Choroid plexus epithelial cell (primary cell): ENCODE data around the gene GCH1.

Source experiments
- DNase-seq: peaks from one replicate; pipeline ENCODE4 v3.0.0-alpha.2; 2010; ENCODE audit warnings: low read depth
- H3K4me3 ChIP-seq: 2 replicates; pipeline ENCODE4 v1.5.1; 2011; ENCODE audit warnings: low read depth, mild to moderate bottlenecking, control low read depth, low read length, moderate library complexity
- CTCF ChIP-seq: conservative IDR thresholded peaks from 2 replicates; pipeline ENCODE4 v1.5.1; 2011; ENCODE audit warnings: low read depth, mild to moderate bottlenecking, control low read depth, inconsistent platforms, low read length, moderate library complexity

GCH1 gene

GRCh38 chr14:54848910-54849309 lies 53.7 kb downstream of the GCH1 start:
- no peak for DNase-seq
- no peak for TF ChIP-seq CTCF
- no peak overlapping the region for H3K4me3 ChIP-seq

GRCh38 chr14:54845641-54846040 lies 57.0 kb downstream of the GCH1 start:
- H3K4me3 ChIP-seq: no peak overlapping the region
- no peak for DNase-seq
- no peak for TF ChIP-seq CTCF

GRCh38 chr14:54844479-54844878 lies 58.1 kb downstream of the GCH1 start:
- no peak overlapping the region for H3K4me3 ChIP-seq
- DNase-seq: no peak
- no peak for TF ChIP-seq CTCF

GRCh38 chr14:54840798-54841197 lies 61.8 kb downstream of the GCH1 start:
- no peak for DNase-seq
- no peak overlapping the region for H3K4me3 ChIP-seq
- no peak for TF ChIP-seq CTCF

GRCh38 chr14:54840336-54840735 lies 62.3 kb downstream of the GCH1 start:
- DNase-seq: no peak
- no peak overlapping the region for H3K4me3 ChIP-seq
- no peak for TF ChIP-seq CTCF

GRCh38 chr14:54839701-54840119 lies 62.9 kb downstream of the GCH1 start:
- peak; percentile 72 for DNase-seq
- no peak overlapping the region for H3K4me3 ChIP-seq
- TF ChIP-seq CTCF: no peak

- no peak for TF ChIP-seq CTCF
- DNase-seq: no peak
- no peak overlapping the region for H3K4me3 ChIP-seq
These were observed 63.6 kb downstream of the GCH1 start for GRCh38 chr14:54838931-54839512.
